Eye (tissue), 1 donor: Measurements from ENCODE around the gene ZMIZ1.

Experiments
- DNase-seq: peaks from one replicate; pipeline ENCODE4 v3.0.0-alpha.2; 2015

Gene ZMIZ1

GRCh38 chr10:79142064-79142491 is 73.3 kb downstream of the ZMIZ1 start:
- DNase-seq = no peak

DNA sequence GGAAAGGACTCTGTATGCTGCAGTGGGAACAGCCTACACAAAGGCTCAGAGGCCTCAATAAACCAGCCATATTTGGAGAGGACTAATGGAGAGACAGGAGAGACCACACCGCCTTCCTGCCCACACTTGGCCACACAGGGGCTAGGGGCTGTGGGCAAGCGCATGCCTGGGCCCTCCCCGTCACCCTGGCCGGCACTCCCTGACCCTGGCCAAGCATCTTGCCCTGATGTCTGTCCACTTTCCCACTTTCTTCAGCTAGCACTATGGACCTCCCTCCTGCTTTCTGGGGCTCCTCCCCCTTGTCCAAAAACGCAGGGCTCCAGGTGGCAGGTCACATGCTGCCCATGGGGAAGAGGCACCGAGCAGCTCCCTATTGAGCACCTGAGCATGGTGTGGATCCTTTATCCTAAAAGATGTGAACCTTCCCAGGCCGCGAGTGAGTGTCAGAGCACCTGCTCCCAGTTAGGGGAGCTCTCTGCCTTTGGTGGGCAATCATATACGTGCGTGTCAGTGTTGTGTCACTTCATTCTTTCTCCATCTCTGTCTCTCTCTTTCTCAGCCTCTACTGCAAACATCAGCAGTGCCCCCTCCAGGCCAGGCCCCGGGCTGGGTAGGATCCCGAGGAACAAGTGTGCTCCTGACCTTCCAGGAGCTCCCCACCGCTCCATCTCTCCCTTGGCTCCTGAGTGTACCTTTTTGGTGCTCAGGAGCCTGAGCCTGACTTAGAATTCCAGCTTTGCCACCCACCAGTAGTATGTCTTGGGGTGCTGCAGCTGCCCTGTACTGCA is 74.0 kb downstream of the ZMIZ1 start:
- no peak for DNase-seq

- DNase-seq = no peak
Measured at GRCh38 chr10:79143879-79144278, 75.1 kb downstream of the ZMIZ1 start.

GRCh38 chr10:79144351-79145173 is 75.8 kb downstream of the ZMIZ1 start:
- no peak for DNase-seq

- DNase-seq = no peak
Measured at GRCh38 chr10:79145174-79145483, 76.4 kb downstream of the ZMIZ1 start.

GRCh38 chr10:79145517-79146470 is 77.0 kb downstream of the ZMIZ1 start:
- DNase-seq = no peak

- DNase-seq = no peak
Measured at GRCh38 chr10:79146611-79147130, 77.9 kb downstream of the ZMIZ1 start.

GRCh38 chr10:79147306-79147705 is 78.5 kb downstream of the ZMIZ1 start:
- DNase-seq = no peak

DNA sequence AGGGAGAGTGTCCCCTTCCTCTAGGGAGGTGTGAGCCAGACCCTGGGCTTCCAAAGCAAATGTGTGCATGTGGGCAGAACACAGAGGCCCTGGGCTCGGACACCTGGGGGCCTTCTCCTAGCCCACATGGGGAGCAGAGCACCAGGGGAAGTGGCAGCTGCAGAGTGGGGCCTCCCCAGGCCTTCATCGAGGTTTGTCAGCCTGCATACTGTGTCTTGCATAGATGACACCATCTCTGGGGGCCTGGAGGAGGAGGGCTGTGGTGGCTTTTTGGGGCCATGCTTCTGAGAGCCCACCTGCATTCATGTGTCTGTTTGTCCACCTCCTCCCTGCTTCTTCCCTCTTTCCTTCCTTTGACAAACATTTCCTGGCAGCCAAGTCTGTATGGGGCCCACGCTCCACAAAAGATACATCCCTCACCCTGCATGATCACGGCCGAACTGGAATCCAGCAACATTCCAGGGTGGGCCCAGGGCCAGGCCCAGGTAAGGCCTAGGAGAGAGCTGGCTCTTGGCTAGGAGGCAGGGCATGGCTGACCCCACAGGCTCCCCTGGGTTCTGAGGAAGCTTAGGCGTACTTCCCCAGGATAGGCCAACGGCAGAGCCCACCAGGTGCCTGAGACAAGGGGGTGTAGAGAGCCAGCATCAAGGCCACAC is 79.2 kb downstream of the ZMIZ1 start:
- no peak for DNase-seq

DNA sequence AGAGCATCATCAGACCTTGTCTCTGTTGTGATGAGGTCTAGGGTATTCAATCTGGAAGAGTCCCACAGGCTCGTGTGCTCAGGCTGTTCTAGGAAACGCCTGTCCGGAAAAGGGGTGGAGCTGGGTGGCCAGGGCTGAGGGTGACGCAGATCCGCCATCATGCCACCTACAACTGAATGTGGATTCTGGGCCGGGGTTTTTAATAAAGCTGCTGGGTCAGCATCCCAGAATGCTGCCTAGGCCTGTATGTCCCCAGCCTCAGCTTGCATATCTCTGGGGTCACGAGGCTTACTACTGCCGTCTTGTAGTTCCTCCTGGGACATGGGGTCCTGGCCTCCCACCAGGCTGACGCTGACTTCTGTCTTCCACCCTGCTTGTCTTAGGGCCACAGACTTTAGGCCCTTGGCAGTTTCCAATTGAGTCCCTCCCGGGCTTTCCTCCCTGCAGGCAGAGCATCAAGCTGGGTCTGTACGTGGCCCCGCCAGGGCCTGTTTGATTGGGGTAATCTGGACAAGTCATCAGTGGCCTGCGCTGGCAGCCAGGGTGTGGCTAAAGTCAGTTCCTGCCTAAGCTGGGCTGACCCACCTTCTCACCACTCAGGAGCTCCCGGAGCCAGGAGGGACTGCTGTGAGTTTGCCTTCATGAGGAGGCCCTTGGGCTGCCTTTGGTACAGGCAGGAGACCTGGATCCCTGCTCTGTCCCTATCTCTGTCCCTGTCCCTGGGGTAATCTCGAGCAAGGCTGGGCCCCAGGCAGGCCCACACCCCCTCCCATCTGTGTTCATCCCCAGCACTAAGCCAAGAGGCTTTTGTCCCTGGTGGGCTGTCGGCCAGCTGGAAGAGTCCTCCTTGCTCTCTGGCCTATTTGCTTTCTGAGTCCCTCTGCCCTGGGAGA is 79.9 kb downstream of the ZMIZ1 start:
- peak; percentile 64 for DNase-seq

DNA sequence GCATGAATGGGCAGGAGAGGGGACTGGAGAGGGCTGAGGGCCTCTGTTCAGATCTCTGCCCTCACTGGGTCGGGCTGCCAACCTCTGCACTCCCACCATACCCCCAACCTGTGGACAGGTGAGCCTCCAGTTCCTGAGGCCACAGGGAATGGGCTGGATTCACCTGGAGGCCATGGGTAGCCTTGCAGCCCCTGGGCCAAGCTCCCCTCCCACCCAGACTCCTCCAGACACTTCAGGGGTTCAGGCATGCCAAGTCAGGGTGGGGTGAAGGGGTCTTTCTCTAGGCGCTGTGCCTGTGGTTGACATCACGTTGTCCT is 80.5 kb downstream of the ZMIZ1 start:
- DNase-seq = no peak

DNA sequence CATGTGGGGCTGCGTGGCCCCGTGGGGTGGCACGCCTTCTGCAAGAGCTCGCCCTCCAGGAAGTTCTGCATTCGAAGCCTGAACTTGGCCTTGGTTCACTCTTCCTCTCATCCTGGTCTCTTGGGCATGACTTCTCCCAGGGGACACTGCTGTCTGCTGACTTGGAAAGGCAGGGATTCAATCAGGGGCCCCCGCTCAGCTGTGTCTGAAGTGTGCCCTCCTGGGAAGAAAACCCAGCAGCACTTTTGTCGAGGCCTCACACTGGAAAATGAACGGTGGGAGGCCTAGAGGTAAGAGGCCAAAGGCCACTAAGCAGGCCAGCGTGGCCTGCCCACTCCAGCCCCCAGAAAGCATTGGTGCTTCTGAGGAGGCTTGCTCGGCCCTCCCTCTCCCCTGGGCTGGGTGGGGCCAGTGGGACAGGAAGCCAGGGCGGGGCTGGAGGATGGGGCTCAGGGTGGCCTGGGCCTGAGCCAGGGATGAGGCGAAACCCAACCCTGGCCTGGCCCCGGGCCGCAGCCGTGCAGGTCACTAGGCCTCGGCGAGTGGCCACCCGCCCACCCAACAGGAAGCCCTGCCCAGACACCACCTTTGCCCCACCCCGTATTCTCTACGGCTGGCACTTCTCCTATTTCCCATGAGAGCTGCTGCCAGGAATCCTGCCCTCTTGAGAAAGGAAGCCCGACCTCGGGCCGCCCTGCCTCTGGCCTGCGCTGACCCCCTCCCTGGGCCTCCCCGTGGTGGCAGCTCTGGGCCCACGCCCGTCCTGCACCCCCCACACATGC is 81.1 kb downstream of the ZMIZ1 start:
- DNase-seq = no peak

- DNase-seq = no peak
Measured at GRCh38 chr10:79150444-79150754, 81.6 kb downstream of the ZMIZ1 start.

DNA sequence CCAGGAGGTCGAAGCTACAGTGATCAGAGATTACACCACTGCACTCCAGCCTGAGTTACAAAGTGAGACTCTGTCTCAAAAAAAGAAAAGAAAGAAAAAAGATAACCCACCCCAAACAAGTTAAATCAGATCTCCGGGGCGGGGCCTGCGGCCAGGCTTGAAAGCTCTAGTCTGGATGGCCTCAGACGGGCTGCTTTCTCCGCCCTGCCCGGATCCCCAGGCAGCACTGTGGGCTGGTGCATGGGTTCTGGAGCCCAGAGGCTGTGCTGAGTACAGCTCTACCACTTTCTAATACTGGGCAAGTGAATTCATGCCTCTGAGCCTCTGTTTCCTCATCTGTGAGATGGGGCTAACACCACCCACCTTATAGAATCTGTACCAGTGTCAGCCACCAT is 83.7 kb downstream of the ZMIZ1 start:
- DNase-seq = no peak

DNA sequence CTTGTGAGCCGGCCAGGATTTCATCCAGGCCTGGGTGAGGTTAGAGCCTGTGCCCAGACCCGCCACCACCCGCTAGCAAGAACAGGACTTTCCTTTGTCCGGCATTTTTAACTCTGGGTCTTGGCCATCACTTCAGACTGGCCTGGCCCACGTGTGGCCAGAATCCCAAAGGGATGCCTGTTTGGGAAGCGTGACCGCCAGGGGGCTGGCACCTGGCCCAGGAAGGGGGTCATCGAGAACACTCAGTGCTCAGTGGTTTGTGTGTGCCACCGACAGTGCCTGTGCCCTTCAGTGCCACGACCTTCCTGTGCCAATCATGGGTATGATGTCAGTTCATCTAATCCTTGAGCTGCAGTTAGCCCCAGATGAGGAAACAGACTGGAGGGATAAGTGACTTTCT is 85.0 kb downstream of the ZMIZ1 start:
- DNase-seq = no peak

DNA sequence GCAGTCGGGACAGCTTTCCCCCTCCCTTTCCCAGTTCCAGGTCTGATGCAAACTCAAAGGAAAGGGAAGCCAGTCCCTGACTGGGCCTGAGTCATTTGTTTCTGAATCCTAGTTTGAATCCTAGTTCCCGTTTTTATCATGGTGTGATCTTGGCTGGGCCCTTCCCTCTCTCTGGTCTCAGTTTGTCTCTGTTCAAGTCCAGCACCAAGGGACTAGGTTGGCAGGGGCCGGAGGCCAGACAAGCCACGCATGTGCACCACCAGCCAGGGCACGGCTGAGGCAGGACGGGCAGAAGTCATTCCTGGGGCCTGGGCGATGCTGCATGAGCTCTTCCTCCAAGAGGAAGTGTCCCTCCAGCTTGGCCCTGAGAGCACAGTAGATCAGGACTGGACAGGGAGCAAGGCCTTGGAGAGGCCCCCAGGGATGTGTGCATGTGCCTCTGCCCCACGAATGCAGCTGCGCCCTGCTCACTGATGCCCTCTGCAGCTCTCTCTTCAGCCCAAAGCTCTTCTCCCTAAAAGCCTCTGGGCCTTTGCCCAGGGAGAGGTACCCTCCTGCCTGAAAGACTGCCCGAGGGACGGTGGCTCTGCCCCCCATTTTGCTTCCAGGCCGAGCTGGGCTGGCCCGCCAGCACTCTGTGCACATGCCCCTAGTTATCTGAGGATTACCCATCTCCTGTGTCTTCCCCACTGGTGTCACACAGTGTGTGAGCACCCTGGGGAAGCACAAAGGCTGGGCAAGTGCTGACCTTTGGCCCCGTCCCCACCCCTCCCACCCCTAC is 86.7 kb downstream of the ZMIZ1 start:
- DNase-seq = no peak

GRCh38 chr10:79156334-79157274 is 87.8 kb downstream of the ZMIZ1 start:
- no peak for DNase-seq

DNA sequence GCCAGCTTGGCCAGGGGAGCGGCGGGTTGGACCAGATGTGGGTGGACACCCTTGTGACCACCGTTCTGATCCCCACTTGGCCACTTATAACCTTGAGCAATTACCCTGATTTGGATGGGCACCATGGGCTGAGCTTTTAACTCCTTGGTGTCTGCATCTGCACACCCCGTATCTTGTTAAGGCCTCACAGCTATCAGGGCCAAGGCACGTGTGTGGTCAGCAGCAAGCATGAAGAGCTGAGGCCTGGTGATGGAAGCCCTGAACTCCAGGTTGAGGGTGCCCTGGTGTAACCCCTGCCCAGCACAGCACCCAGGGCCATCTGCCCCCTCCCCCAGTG is 89.2 kb downstream of the ZMIZ1 start:
- DNase-seq = no peak
